Activated CD8-positive, alpha-beta memory T cell treated with anti-CD3 and anti-CD28 coated beads for 24 hours (primary cell): ENCODE results near the gene FCSK.

Experiments
- DNase-seq: peaks from one replicate; pipeline ENCODE4 v3.0.0-alpha.2; 2020

Gene FCSK

DNA sequence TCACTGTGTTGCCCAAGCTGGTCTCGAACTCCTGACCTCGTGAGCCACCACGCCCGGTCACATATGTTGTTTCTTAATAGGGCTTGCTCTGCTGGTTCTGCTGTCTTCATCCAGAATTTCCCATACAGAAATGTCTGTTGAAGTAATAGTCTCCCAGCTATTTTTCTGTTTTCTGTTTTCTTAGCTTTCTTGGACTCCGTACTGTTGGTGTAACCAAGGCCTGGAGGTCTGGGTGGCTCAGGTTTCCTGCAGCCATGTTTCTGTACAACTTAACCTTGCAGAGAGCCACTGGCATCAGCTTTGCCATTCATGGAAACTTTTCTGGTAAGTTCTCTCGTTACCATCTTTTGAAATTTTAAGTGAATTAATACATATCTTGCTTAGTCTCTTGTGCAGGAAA is 72.0 kb downstream of the FCSK start:
- no peak for DNase-seq

DNA sequence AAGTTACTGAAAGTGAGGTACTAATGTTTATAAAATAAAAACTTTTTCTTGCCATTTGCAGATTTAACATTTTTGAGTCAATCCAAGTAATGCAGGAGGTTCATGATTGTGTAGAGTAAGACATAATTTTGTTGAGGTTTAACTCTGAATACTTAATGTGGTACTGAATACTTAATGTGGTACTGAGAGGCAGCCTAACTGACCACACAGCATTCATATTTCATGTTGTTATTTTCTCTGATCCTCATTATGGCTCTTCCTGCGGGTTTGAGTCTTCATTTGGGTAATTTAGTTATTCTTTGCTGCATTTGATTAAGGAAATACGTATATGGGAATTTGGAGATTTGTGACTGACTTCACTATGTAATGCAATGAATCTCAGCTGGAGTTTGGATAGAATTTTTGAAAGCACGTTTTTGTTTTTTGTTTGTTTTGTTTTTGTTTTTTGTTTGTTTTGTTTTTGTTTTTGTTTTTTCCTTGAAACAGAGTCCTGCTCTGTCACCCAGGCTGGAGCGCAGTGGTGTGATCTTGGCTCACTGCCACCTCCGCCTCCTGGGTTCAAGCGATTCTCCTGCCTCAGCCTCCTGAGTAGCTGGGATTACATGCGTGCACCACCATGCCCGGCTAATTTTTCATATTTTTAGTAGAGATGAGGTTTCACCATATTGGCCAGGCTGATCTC is 73.1 kb downstream of the FCSK start:
- DNase-seq, result no peak

DNA sequence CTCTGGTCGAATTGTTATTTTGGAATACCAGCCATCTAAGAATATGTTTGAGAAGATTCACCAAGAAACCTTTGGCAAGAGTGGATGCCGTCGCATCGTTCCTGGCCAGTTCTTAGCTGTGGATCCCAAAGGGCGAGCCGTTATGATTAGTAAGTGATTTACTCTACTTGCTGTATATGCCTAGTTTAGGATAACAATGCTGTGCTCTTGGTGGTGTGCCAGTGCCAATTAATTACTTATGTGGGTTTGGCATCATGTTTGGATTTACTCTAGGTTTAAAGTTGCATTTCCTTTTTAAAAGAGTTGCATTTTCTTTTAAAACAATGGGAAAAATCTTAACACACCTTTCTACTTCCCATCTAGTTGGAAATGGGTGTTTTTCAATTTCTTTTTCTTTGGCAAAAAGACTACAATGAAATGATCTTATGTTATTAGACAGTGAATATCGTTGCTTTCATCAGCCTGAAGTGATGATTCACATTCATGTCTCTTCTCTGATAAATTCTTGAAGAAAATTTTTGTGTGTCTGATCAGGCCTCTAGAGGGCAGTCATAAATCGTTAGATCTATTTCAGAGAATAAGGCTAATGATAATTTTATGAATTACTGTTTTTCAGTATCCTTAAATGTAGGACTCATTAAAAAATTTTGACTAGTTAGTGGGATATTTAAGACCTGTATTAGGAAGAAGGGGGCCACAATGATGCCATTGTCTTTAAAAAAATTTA is 74.8 kb downstream of the FCSK start:
- no peak for DNase-seq
